ENCODE results near the gene DRP2. TPM values are rescaled to one million over a fixed set of nuclear protein-coding genes. Genes with fewer than 3 reads are reported as not detected.

Gene DRP2
- total and polyA plus RNA-seq, 4 donors: under 0.01 to 0.23 TPM; not detected in 2

GRCh38 chrX:101276238-101276637 is 56.7 kb downstream of the DRP2 start:
- TF ChIP-seq NR2F2 (IDR thresholded peaks at IDR 0.05): no peak
- TF ChIP-seq YY1 (IDR thresholded peaks at IDR 0.05): no peak
- no peak for TF ChIP-seq RAD21 (IDR thresholded peaks at IDR 0.05)
- no peak for TF ChIP-seq MAX (IDR thresholded peaks at IDR 0.05)
- TF ChIP-seq EGR1 (IDR thresholded peaks at IDR 0.05; ENCODE audit: low read depth in 2 of 2): no peak
- no peak for TF ChIP-seq FOXA1 (IDR thresholded peaks at IDR 0.05)
- no peak for TF ChIP-seq CTCF (IDR thresholded peaks at IDR 0.05; ENCODE audit: low read depth, low read length, missing input control)
- no peak for TF ChIP-seq ATF3 (IDR thresholded peaks at IDR 0.05)
- no peak for TF ChIP-seq HNF4G (IDR thresholded peaks at IDR 0.05)
- no peak for TF ChIP-seq RXRA (IDR thresholded peaks at IDR 0.05)
- H3K27ac ChIP-seq (ENCODE audit: low read depth in 1 of 2, low read length in 2 of 2): no peak overlapping the region

GRCh38 chrX:101287402-101287801 is 67.8 kb downstream of the DRP2 start:
- TF ChIP-seq JUND (IDR thresholded peaks at IDR 0.05): no peak
- TF ChIP-seq NR2F2 (IDR thresholded peaks at IDR 0.05): no peak
- TF ChIP-seq SP1 (IDR thresholded peaks at IDR 0.05): no peak
- TF ChIP-seq RAD21 (IDR thresholded peaks at IDR 0.05): peak; percentile 54 to 74
- no peak for TF ChIP-seq YY1 (IDR thresholded peaks at IDR 0.05)
- no peak for TF ChIP-seq FOXA2 (IDR thresholded peaks at IDR 0.05)
- TF ChIP-seq ATF3 (IDR thresholded peaks at IDR 0.05): no peak
- no peak for TF ChIP-seq MAX (IDR thresholded peaks at IDR 0.05)
- TF ChIP-seq CTCF (IDR thresholded peaks at IDR 0.05; ENCODE audit: low read depth, low read length, missing input control): peak; percentile 60
- no peak for TF ChIP-seq HNF4G (IDR thresholded peaks at IDR 0.05)
- no peak for DNase-seq (ENCODE audit: low spot score)
- H3K36me3 ChIP-seq (ENCODE audit: control insufficient read depth in 4 of 4, insufficient read depth in 3 of 4, low read depth in 1 of 4, low read length in 3 of 4): no peaks in the 10 kb centered on the region
- no peak overlapping the region for H3K9ac ChIP-seq (ENCODE audit: low read depth in 1 of 2, low read length in 2 of 2)
- WGBS: 13% methylated on average over 2 of the region's 2 CpGs
- no peaks in the 10 kb centered on the region for H3K27me3 ChIP-seq (ENCODE audit: control insufficient read depth in 4 of 4, insufficient read depth in 4 of 4, low read length in 3 of 4)
- no peaks in the 10 kb centered on the region for H3K4me1 ChIP-seq (ENCODE audit: control insufficient read depth in 4 of 4, insufficient read depth in 4 of 4, low read length in 3 of 4)
- no peaks in the 10 kb centered on the region for H3K9me3 ChIP-seq (ENCODE audit: control insufficient read depth in 4 of 4, low read length in 3 of 4)
- no peak overlapping the region for H3K27ac ChIP-seq (ENCODE audit: low read depth in 1 of 2, low read length in 2 of 2)
- no peak overlapping the region for H3K4me3 ChIP-seq (ENCODE audit: low read depth in 1 of 3, low read length in 3 of 3)

More at GRCh38 chrX:101276238-101276637, 56.7 kb downstream of the DRP2 start:
- no peaks in the 10 kb centered on the region for H3K9me3 ChIP-seq (ENCODE audit: control insufficient read depth in 4 of 4, low read length in 3 of 4)
- WGBS: 90% methylated on average over 2 of the region's 2 CpGs
- H3K27me3 ChIP-seq (ENCODE audit: control insufficient read depth in 4 of 4, insufficient read depth in 4 of 4, low read length in 3 of 4): peaks cover 0 to 2% (median 0%) of the 10 kb centered on the region in 4 donors
- no peaks in the 10 kb centered on the region for H3K36me3 ChIP-seq (ENCODE audit: control insufficient read depth in 4 of 4, insufficient read depth in 3 of 4, low read depth in 1 of 4, low read length in 3 of 4)
- H3K4me3 ChIP-seq (ENCODE audit: low read depth in 1 of 3, low read length in 3 of 3): no peak overlapping the region
- no peak for DNase-seq (ENCODE audit: low spot score)
- H3K9ac ChIP-seq (ENCODE audit: low read depth in 1 of 2, low read length in 2 of 2): no peak overlapping the region
- no peaks in the 10 kb centered on the region for H3K4me1 ChIP-seq (ENCODE audit: control insufficient read depth in 4 of 4, insufficient read depth in 4 of 4, low read length in 3 of 4)
